Measurements from ENCODE around the gene SERPINA12.

Gene SERPINA12

GRCh38 chr14:94509356-94509755 lies at the start of gene SERPINA12:
Gene SERPINA12, minus strand, starts transcription at chr14:94509469. Its CDS starts 11,072 bp downstream, at chr14:94498397.
- DNase-seq, result no peak

GRCh38 chr14:94558842-94559241 lies 49.6 kb upstream of the SERPINA12 start:
- DNase-seq, result no peak

GRCh38 chr14:94557327-94557726 lies 48.1 kb upstream of the SERPINA12 start:
- DNase-seq, result no peak

- no peak for DNase-seq
These were observed 46.7 kb upstream of the SERPINA12 start for GRCh38 chr14:94555991-94556390.

GRCh38 chr14:94550041-94550440 lies 40.8 kb upstream of the SERPINA12 start:
- no peak for DNase-seq

- DNase-seq, result peak in 3 of 6 experiments; percentile 2 to 14 (median 9)
These were observed 40.0 kb upstream of the SERPINA12 start for GRCh38 chr14:94548999-94549985.

GRCh38 chr14:94548131-94548998 lies 39.1 kb upstream of the SERPINA12 start:
- DNase-seq, result no peak

- no peak for DNase-seq
These were observed 38.5 kb upstream of the SERPINA12 start for GRCh38 chr14:94547726-94548125.

- no peak for DNase-seq
These were observed 37.9 kb upstream of the SERPINA12 start for GRCh38 chr14:94547151-94547680.

GRCh38 chr14:94545131-94545841 lies 36.0 kb upstream of the SERPINA12 start:
- DNase-seq, result no peak

GRCh38 chr14:94544726-94545125 lies 35.5 kb upstream of the SERPINA12 start:
- DNase-seq, result no peak

GRCh38 chr14:94543449-94544124 lies 34.3 kb upstream of the SERPINA12 start:
- no peak for DNase-seq

- no peak for DNase-seq
These were observed 33.7 kb upstream of the SERPINA12 start for GRCh38 chr14:94542811-94543440.

GRCh38 chr14:94542111-94542810 lies 33.0 kb upstream of the SERPINA12 start:
- DNase-seq, result no peak

GRCh38 chr14:94541234-94541975 lies 32.1 kb upstream of the SERPINA12 start:
- DNase-seq, result no peak

GRCh38 chr14:94540031-94540794 lies 30.9 kb upstream of the SERPINA12 start:
- DNase-seq, result no peak

- DNase-seq, result no peak
These were observed 29.9 kb upstream of the SERPINA12 start for GRCh38 chr14:94539181-94539580.

- DNase-seq, result no peak
These were observed 28.9 kb upstream of the SERPINA12 start for GRCh38 chr14:94538070-94538740.

- no peak for DNase-seq
These were observed 27.6 kb upstream of the SERPINA12 start for GRCh38 chr14:94536836-94537235.

All from stimulated activated naive CD4-positive, alpha-beta T cell (primary cell).